Chondrocyte (in vitro differentiated cells): Measurements from ENCODE around the gene RGS7. TPM values are rescaled to one million over a fixed set of nuclear protein-coding genes. Genes with fewer than 3 reads are reported as not detected.

Source experiments
- DNase-seq: peaks from one replicate; pipeline ENCODE4 v3.0.0; 2021; ENCODE audit warnings: mixed read lengths, low spot score
- H3K27ac Mint-ChIP-seq: one replicate; pipeline ENCODE4 v1.8.0; 2021; ENCODE audit warnings: mild to moderate bottlenecking, moderate library complexity, mixed read lengths; ENCODE audit not compliant: unreplicated experiment
- H3K27me3 Mint-ChIP-seq: 2 replicates; pipeline ENCODE4 v1.8.0; 2021; ENCODE audit warnings: low read depth, mixed read lengths
- H3K36me3 Mint-ChIP-seq: 2 replicates; pipeline ENCODE4 v1.8.0; 2021; ENCODE audit warnings: low read depth, mixed read lengths
- H3K4me1 Mint-ChIP-seq: 2 replicates; pipeline ENCODE4 v1.8.0; 2021; ENCODE audit warnings: low read depth, mild to moderate bottlenecking, mixed read lengths
- H3K4me3 Mint-ChIP-seq: one replicate; pipeline ENCODE4 v1.8.0; 2021; ENCODE audit warnings: mild to moderate bottlenecking, moderate library complexity, mixed read lengths; ENCODE audit not compliant: unreplicated experiment
- H3K9me3 Mint-ChIP-seq: 2 replicates; pipeline ENCODE4 v1.8.0; 2021; ENCODE audit warnings: low read depth, mixed read lengths
- CTCF ChIP-seq: fragments of 200-600 bp; sonication (generic); IDR thresholded peaks from 2 replicates; pipeline ENCODE4 v1.5.0; 2021; ENCODE audit warnings: antibody characterized with exemption, mild to moderate bottlenecking, moderate library complexity
- long read RNA-seq: library from polyadenylated mRNA; stranded (forward); transcript quantifications from one replicate; pipeline ENCODE4 v2.0.0, GENCODE V29; 2021
- total RNA-seq: library from RNA; stranded (reverse); gene quantifications from 3 replicates; pipeline ENCODE4 v1.2.1, GENCODE V29; 2021

The RGS7 gene
- 3.3 to 4.5 TPM (median 3.9 TPM) in 3 replicates for total RNA-seq
- long read RNA-seq, partial matches to known transcripts = 1 of 1 reads
- long read RNA-seq, other reads (novel, unspliced or antisense) = 0 of 1 reads

GRCh38 chr1:241356519-241357365, at the start of gene RGS7:
RGS7 (minus strand) TSS chr1:241357205.
- no peak for TF ChIP-seq CTCF
- Mint-ChIP-seq H3K9me3 (no peaks in the 10 kb centered on the region), H3K4me1 (peaks cover 5% of the 10 kb centered on the region), H3K36me3 (no peaks in the 10 kb centered on the region), H3K27ac (peak within 1 kb of the TSS; percentile 60), H3K4me3 (peak within 1 kb of the TSS; percentile 81), H3K27me3 (no peaks in the 10 kb centered on the region)
- no peak for DNase-seq

- H3K27me3 Mint-ChIP-seq = no peaks in the 10 kb centered on the region
- peaks cover 17% of the 10 kb centered on the region for H3K4me1 Mint-ChIP-seq
- no peak for TF ChIP-seq CTCF
- H3K9me3 Mint-ChIP-seq = peaks cover 2% of the 10 kb centered on the region
- no peak overlapping the region for H3K4me3 Mint-ChIP-seq
- no peaks in the 10 kb centered on the region for H3K36me3 Mint-ChIP-seq
- no peak overlapping the region for H3K27ac Mint-ChIP-seq
- DNase-seq = no peak
Observed at GRCh38 chr1:241406421-241406820, 49.4 kb upstream of the RGS7 start.

DNA sequence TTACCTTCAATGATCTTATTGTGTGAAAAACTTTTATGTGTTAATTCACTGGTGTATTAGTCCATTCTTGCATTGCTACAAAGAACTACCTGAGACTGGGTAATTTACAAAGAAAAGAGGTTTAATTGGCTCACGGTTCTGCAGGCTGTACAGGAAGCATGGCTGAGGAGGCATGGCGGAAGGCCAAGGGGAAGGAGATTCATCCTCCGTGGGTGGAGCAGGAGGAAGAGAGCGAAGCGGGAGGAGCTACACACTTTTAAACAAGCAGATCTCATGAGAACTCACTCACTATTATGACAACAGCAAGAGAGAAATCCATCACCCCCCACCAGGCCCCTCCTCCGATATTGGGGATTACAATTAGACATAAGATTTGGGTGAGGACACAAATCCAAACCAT, 44.2 kb upstream of the RGS7 start:
- H3K4me3 Mint-ChIP-seq = no peak overlapping the region
- DNase-seq = no peak

GRCh38 chr1:241396747-241397681, 40.0 kb upstream of the RGS7 start:
- Mint-ChIP-seq H3K36me3 (no peaks in the 10 kb centered on the region), H3K9me3 (peaks cover 3% of the 10 kb centered on the region), H3K4me3 (no peak overlapping the region), H3K27me3 (no peaks in the 10 kb centered on the region), H3K4me1 (peaks cover 26% of the 10 kb centered on the region), H3K27ac (peak overlapping the region; percentile 74)
- TF ChIP-seq CTCF = no peak
- no peak for DNase-seq

More for the DNA sequence above, 44.2 kb upstream of the RGS7 start:
- no peaks in the 10 kb centered on the region for H3K27me3 Mint-ChIP-seq
- peaks cover 5% of the 10 kb centered on the region for H3K9me3 Mint-ChIP-seq
- H3K36me3 Mint-ChIP-seq = no peaks in the 10 kb centered on the region
- H3K27ac Mint-ChIP-seq = no peak overlapping the region
- TF ChIP-seq CTCF = no peak
- peaks cover 24% of the 10 kb centered on the region for H3K4me1 Mint-ChIP-seq
